NCI-H146 (cell line): ENCODE measurements around the gene SF1.

Experiments
- DNase-seq: peaks from one replicate; lab custom pipeline; 2025; lab: John Stamatoyannopoulos, UW

SF1 gene

GRCh38 chr11:64745189-64745520 lies 33.2 kb downstream of the SF1 start:
- DNase-seq, result peak; percentile 17

GRCh38 chr11:64744544-64745188 lies 33.7 kb downstream of the SF1 start:
- DNase-seq, result no peak

DNA sequence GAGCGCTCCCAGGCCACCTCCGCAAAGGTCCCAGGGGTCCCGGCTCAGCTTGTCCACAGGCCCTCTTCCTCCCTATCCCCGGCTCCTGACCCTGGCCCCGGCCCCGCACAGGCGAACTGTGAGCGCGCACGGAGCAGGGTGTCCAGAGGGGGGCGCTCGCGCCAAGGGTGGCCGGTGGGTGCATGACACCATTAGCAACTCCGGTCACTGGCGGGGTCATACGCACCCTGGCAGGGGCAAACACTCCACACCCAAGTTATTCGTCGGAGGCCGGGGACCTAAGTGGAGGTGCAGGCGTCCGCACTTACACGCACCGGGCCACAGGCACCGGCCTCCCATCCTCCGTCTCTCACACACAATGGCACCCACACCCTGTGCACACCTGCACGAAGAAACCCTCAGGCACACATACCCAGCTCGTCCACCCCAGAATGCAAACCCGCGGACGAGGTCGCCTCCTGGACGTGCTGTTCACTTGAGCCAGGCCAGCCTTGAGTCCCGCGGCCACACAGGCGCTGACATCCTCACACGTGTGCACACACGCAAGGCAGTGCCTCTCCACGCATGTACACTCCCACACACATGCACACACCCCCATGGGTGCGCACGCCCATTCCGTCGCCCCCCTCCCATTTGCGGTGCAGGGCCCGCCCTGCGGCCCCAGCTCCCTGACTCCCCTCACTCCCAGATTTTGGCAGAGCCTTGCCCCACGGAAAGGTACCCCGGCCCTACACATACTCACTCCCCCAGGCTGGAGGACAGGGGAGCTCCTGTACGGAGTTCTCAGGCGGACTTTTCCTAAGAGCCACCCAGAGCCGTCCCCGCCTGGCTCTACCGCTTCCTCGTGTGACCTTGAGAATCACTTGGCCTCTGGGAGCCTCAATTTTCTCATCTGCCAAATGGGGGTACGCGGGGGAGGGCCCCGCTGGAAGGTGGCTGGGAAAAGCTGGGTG lies 34.5 kb downstream of the SF1 start, which contains the start of gene RASGRP2:
RASGRP2 (minus strand) TSS at position 552 of the 953 bp plus-strand sequence. CDS start 1,276 bp downstream, outside the sequence.
- DNase-seq, result peak; percentile 58

DNA sequence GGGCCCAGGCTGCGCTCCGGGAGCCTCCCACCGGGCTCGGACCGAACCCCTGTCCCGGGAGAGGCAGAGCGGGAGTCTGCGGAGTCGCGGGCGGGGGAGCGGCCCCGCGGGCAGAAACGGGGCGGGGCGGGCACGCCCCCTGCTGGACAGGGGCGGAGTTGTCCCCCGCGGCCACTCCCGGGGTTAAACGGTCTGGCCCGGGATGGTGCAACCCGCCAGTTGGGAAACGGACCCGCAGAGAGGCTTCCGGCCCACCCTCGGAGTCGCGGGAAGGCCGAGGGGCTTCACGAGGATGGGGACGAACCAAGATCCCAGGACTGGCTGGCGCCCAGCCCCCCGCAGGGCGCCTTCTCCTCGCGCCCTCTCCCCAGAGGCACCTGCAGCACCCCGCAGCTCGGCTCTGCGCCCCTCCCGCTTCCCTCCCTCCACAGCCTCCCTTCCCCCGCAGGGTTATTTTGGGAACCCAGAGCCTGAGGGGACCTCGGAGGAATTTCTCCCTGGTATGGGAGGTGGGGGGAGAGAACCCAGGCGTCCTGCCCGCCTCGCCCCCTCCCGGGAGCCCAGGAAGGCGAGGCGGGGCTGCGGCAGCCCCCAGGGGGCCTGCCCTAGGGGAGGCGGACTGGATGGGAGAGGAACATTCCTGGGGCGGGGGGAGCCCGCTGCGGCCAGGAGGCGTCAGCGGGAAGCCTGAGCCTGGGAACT lies 35.3 kb downstream of the SF1 start:
- DNase-seq, result peak; percentile 53

- DNase-seq, result peak; percentile 12
These were observed 36.1 kb downstream of the SF1 start for GRCh38 chr11:64742087-64742888.

GRCh38 chr11:64741375-64742086 lies 36.8 kb downstream of the SF1 start:
- peak; percentile 11 for DNase-seq

DNA sequence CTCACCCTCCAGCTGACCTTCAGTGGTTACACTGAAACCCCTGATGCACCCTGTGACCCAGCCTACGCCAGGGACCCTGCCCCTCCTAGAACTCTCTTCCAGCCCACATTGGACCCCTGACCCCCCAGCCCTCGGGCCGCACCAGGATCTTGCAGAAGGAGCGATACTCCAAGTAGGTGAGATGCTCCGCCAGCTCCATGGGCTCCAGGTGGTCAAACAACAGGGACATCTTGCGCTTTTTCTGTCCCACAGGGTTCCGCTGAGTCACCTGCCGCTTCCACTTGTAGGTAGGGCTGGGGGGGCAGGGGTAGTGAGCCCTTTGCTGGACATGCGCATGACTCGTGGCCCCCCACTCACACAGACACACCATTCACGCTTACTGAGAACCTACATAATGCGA lies 38.5 kb downstream of the SF1 start:
- DNase-seq, result peak; percentile 11

DNA sequence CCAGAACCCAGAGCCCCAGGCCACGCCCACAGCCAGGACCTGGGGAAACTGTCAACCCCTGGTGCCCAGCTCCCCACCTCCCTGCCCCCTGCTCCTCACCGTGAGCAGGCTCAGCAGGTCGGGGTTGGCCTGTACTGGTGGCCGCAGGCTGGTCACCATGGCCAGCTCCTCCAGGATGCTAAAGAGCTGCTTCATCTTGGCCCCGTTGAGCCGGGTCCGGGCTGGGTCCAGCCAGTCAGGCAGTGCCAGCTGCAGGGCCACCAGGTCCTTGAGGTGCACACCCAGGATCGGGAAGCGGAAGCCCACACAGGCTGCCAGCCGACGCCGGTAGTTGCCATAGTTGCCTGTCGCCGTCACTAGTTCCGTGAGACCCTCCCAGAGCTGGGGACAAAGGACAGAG lies 41.7 kb downstream of the SF1 start:
- DNase-seq, result no peak

DNA sequence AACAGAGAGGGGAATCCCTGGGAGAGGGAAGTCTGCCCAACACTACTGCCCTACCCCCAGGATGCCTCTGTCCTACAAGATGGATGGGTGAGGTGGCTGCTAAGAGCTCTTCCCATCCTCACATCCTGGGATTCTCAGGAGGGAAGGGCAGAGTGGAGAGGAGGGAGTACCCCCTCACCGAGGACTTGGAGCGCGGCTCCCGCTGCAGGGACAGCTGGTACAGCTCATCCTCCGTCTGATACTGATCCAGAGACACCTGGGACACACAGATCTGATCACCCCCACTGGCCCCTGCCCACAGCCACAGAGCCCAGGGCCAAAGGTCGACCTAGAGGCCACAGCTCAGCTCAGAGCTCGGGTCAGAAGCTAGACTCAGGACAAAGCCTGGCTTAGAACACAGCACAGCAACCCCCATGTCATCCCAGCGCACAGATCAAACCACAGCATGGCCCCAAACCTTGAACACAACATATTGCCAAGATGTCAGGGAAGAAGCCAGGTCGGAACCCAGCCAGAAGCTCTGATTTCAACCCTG lies 42.5 kb downstream of the SF1 start:
- DNase-seq, result no peak

DNA sequence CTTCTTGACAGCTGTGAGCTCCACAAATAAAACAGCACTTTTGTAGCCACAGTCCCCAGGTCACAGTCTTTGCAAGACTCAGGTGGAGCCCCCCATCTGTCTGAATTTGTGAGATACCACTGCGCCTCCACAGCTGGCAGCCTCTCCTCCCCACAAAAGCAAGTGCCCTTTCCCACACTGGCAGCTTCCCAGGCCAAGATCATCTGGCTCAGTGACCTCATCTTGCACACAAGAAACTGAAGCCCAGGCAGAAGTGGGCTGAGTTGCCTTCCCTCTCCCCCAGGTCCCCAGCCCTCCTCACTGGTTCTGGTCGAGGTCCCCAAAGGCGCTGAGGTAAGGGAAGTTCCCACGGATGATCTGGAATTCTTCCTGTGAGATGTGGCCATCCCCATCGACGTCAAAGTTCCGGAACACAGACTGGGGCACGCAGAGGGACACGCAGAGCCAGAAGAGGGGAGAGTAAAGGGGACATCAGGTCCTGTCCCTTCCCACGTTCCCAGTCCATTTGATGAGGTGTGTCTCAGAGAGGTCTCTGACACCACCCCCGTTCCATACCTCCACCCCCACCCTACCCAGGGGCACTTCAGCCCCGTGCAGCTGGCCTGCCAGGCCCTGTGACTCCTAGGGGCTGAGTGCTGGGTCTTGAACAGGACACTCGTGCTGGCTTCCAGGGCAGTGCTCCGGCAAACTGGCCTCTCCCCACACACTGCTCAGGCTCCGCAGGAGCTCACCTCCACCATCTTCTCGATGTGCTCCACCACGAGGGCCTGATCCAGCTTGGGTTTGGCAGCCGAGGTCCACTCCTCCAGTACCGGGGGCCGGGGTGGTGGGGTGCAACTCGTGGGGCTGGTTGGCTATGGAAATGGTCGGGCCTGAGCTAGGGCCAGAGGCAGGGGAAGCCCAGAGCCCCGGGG lies 43.3 kb downstream of the SF1 start:
- DNase-seq, result no peak

DNA sequence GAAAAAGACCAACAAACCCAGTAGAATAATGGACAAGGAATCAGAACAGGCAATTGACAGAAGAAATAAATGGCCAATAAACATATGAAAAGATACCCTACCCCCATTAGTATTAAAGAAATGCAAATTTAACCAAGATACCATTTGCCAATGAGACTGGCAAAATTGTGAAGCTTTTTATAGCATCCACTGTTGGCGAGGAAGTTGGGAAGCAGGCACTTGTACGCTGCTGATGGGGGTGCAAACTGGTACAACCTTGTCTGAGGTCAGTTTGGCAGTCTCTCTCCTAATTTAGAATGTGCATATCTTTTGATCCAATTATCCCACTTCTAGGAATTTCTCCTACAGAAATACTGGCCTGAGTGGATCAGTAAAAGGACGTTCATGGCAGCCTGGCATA lies 46.7 kb downstream of the SF1 start:
- no peak for DNase-seq

- peak; percentile 58 for DNase-seq
These were observed 48.4 kb downstream of the SF1 start for GRCh38 chr11:64729851-64730382.

DNA sequence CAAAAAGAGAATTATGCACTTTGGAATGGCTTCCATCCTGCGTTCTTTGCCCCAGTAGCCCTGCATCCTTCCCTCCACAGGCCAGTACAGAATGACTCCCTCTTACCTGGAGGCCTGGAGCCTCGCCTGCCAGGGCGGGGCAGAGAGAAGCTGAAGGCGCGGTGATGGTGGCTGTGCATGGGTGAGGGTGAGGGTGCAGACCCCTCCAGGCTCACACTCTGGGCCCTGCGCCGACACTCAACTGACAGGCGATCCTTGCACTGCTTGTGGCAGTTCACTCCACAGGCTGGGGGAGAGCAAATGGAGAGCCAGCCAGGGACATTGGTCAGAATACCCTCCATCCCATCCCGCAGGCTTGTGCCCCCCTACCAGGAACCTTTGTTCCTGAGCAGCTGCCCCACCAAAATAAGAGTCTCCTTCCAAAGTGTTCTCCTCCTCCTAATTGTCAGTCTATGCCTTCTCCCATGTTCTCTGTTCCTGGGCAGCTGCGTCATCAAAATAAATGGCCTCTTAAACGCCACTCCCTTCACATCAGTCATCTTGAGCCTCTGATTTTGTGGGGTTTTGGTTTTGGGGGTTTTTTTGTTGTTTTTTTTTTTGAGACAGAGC lies 49.5 kb downstream of the SF1 start:
- no peak for DNase-seq

DNA sequence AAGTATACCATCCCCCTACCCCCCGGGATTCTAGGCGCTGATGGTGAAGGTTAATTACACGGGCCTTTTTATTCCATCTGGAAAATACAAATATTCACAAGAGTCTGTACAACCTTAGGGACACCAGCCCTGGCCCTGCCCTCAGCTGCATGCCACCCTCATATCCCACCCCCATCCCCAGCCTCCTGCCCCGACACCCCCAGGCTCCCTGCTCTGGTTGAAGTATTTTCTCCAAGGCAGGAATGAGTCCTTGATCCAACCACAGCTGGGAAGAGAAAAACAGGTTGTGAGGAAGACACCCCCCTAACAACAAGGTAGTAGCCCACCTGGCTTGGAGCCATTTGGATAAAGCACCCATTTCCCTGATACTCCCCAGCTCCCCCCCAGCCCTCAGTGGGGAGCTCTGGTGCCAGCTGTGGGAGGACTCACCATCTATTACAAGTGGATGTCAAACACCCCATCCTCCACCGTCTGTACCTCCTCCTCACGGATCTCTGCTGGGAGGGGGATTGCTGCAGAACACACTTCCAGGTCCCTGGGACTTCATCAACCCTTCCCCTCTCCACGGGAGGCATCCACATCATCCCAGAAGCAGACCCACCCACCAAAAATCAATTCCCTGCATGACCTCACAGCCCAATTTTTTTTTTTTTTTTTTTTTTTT lies 51.3 kb downstream of the SF1 start:
- no peak for DNase-seq

DNA sequence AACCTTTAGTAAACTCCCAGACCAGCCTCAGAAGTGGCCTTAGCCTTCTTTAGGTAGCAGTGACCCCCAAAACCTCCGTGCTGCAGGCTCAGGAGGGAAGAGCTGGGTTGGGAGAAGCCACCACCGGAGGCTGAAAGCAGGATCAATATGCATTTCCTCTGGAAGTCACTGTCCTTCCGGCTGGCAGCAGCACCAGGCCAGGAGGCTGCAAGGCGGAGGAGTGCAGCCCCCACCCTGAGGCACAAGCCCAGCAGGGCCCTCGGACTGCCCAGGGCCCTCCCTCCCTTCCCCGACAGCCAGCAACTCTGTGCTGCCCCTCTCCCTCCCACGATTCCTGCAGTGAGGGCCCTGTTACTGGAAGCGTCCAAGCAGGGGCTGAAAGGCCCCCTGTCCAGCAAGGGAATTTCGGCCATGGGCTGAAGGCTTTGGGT lies 52.1 kb downstream of the SF1 start:
- no peak for DNase-seq

GRCh38 chr11:64724863-64725532 lies 53.3 kb downstream of the SF1 start:
- DNase-seq, result no peak

- no peak for DNase-seq
These were observed 54.2 kb downstream of the SF1 start for GRCh38 chr11:64723907-64724862.
